Right renal pelvis (tissue), 4 donors: Measurements from ENCODE around the gene AR. TPM values are rescaled to one million over a fixed set of nuclear protein-coding genes. Genes with fewer than 3 reads are reported as not detected.

ENCODE experiments used
- DNase-seq, 4 donors: peaks; one replicate each; pipeline ENCODE4 v3.0.0-alpha.2; 2013; ENCODE audit warnings: low read depth in 4 of 4, low spot score in 3 of 4, missing footprints in 1 of 4
- polyA plus RNA-seq, 4 donors: library from polyadenylated mRNA; unstranded; fragments of 120-200 nt; gene quantifications; one replicate each; pipeline ENCODE4 v1.2.1, GENCODE V29; 2013; ENCODE audit not compliant: insufficient read length in 4 of 4

The AR gene
- polyA plus RNA-seq, 4 donors, result 2.8 to 4.2 (median 3.7) TPM

GRCh38 chrX:67563469-67564448 lies 19.9 kb downstream of the AR start:
- no peak for DNase-seq

- DNase-seq, result no peak
These were observed 20.7 kb downstream of the AR start for GRCh38 chrX:67564475-67564874.

- no peak for DNase-seq
These were observed 24.9 kb downstream of the AR start for GRCh38 chrX:67568769-67569168.

GRCh38 chrX:67570839-67571238 lies 27.0 kb downstream of the AR start:
- DNase-seq, result no peak

GRCh38 chrX:67574696-67575095 lies 30.9 kb downstream of the AR start:
- DNase-seq, result no peak

GRCh38 chrX:67582436-67582835 lies 38.6 kb downstream of the AR start:
- DNase-seq, result no peak

GRCh38 chrX:67583171-67583570 lies 39.4 kb downstream of the AR start:
- DNase-seq, result no peak

- DNase-seq, result no peak
These were observed 41.6 kb downstream of the AR start for GRCh38 chrX:67585401-67585800.

- no peak for DNase-seq
These were observed 44.3 kb downstream of the AR start for GRCh38 chrX:67587946-67588624.

- no peak for DNase-seq
These were observed 53.3 kb downstream of the AR start for GRCh38 chrX:67596839-67597790.

- DNase-seq, result no peak
These were observed 55.7 kb downstream of the AR start for GRCh38 chrX:67599532-67599931.

- DNase-seq, result no peak
These were observed 58.0 kb downstream of the AR start for GRCh38 chrX:67601771-67602170.

- DNase-seq, result no peak
These were observed 61.3 kb downstream of the AR start for GRCh38 chrX:67604979-67605703.

- no peak for DNase-seq
These were observed 63.6 kb downstream of the AR start for GRCh38 chrX:67607466-67607865.

GRCh38 chrX:67610282-67610681 lies 66.5 kb downstream of the AR start:
- no peak for DNase-seq

- no peak for DNase-seq
These were observed 68.4 kb downstream of the AR start for GRCh38 chrX:67612231-67612630.

GRCh38 chrX:67613366-67613765 lies 69.5 kb downstream of the AR start:
- DNase-seq, result no peak

GRCh38 chrX:67613996-67614395 lies 70.2 kb downstream of the AR start:
- DNase-seq, result no peak

- DNase-seq, result no peak
These were observed 70.6 kb downstream of the AR start for GRCh38 chrX:67614423-67614822.

- no peak for DNase-seq
These were observed 75.4 kb downstream of the AR start for GRCh38 chrX:67619253-67619652.
